ENCODE measurements around the gene C4BPB. TPM values are rescaled to one million over a fixed set of nuclear protein-coding genes. Genes with fewer than 3 reads are reported as not detected.

Gene C4BPB
- total RNA-seq, 4 donors from 2014 or later: 0.90 to 4.9 TPM; not detected in 2

- DNase-seq (ENCODE audit: low spot score in 2 of 2): no peak
- Histone ChIP-seq H3K9me3 (no peaks in the 10 kb centered on the region), H3K27me3 (no peaks in the 10 kb centered on the region), H3K4me1 (no peaks in the 10 kb centered on the region), H3K4me3 (no peak overlapping the region), H3K27ac (no peak overlapping the region), H3K36me3 (no peaks in the 10 kb centered on the region)
- WGBS, 2 donors: 64 to 68% methylated on average over 5 of the region's 5 CpGs
- TF ChIP-seq, protein P1, sequence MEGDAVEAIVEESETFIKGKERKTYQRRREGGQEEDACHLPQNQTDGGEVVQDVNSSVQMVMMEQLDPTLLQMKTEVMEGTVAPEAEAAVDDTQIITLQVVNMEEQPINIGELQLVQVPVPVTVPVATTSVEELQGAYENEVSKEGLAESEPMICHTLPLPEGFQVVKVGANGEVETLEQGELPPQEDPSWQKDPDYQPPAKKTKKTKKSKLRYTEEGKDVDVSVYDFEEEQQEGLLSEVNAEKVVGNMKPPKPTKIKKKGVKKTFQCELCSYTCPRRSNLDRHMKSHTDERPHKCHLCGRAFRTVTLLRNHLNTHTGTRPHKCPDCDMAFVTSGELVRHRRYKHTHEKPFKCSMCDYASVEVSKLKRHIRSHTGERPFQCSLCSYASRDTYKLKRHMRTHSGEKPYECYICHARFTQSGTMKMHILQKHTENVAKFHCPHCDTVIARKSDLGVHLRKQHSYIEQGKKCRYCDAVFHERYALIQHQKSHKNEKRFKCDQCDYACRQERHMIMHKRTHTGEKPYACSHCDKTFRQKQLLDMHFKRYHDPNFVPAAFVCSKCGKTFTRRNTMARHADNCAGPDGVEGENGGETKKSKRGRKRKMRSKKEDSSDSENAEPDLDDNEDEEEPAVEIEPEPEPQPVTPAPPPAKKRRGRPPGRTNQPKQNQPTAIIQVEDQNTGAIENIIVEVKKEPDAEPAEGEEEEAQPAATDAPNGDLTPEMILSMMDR (IDR thresholded peaks at IDR 0.05): no peak
- TF ChIP-seq POLR2A (IDR thresholded peaks at IDR 0.05) (no peak), EP300 (IDR thresholded peaks at IDR 0.05) (no peak)
Observed at GRCh38 chr1:207115269-207115668, 26.6 kb downstream of the C4BPB start.

DNA sequence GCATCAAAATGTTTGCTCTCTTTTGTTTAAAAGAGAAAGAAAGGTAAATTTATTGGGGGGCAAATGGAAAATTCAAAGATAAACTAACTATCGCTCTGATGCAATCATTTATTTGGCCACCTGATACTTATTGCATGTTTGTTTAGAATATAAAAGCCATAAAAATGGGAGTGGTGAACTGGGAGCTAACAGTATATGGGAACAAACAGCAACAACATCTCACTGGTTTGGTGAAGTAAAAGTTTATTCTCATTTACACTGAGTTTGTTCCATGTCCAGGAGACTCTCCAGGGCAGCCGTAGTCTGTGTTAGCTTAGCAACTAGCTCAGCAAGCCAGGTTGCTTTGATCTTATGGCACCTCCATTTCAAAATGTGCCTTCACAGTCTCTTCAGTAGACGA is 35.7 kb downstream of the C4BPB start:
- WGBS, 2 donors: 86% methylated on average over 3 of the region's 3 CpGs
- no peak for TF ChIP-seq EP300 (IDR thresholded peaks at IDR 0.05)
- TF ChIP-seq, protein P1 (IDR thresholded peaks at IDR 0.05): no peak
- no peak for TF ChIP-seq POLR2A (IDR thresholded peaks at IDR 0.05)
- Histone ChIP-seq H3K27ac (no peak overlapping the region), H3K4me3 (no peak overlapping the region), H3K9me3 (peaks cover 0 to 22% (median 5%) of the 10 kb centered on the region in 4 donors), H3K36me3 (peaks cover 0 to 16% (median 0%) of the 10 kb centered on the region in 3 donors), H3K4me1 (no peaks in the 10 kb centered on the region), H3K27me3 (no peaks in the 10 kb centered on the region)
- no peak for DNase-seq (ENCODE audit: low spot score in 2 of 2)

- H3K36me3 ChIP-seq: peaks cover 0 to 35% (median 0%) of the 10 kb centered on the region in 3 donors
- H3K9me3 ChIP-seq: peaks cover 0 to 41% (median 8%) of the 10 kb centered on the region in 4 donors
- H3K4me1 ChIP-seq: no peaks in the 10 kb centered on the region
- TF ChIP-seq EP300 (IDR thresholded peaks at IDR 0.05): no peak
- no peaks in the 10 kb centered on the region for H3K27me3 ChIP-seq
- DNase-seq (ENCODE audit: low spot score in 2 of 2): no peak
- no peak overlapping the region for H3K4me3 ChIP-seq
- no peak overlapping the region for H3K27ac ChIP-seq
Observed at GRCh38 chr1:207128336-207128921, 39.8 kb downstream of the C4BPB start.

DNA sequence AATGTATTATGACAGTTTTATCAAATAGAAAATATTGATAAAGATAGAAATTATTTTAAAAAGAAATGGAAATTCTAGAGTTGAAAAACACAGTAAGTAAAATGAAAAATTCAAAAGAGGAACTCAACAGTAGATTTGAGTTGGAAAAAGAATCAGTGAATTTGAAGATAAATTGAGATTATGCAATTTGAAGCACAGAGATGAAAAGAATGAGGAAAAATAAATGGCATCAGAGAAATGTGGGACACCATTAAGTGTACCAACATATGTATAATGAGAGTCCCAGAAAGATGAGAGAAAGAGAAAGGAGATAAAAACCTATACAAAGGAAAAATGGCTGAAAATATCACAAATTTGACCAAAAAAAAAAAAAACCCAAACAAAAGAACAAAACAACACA is 40.4 kb downstream of the C4BPB start:
- no peak overlapping the region for H3K4me3 ChIP-seq
- no peak for DNase-seq (ENCODE audit: low spot score in 2 of 2)
- TF ChIP-seq, protein P1 (IDR thresholded peaks at IDR 0.05): no peak
- TF ChIP-seq POLR2A (IDR thresholded peaks at IDR 0.05) (no peak), EP300 (IDR thresholded peaks at IDR 0.05) (no peak)
- H3K36me3 ChIP-seq: peaks cover 0 to 35% (median 0%) of the 10 kb centered on the region in 3 donors
- peaks cover 0 to 41% (median 8%) of the 10 kb centered on the region in 4 donors for H3K9me3 ChIP-seq
- H3K27ac ChIP-seq: no peak overlapping the region
- H3K27me3 ChIP-seq: no peaks in the 10 kb centered on the region
- no peaks in the 10 kb centered on the region for H3K4me1 ChIP-seq

- DNase-seq (ENCODE audit: low spot score in 2 of 2): no peak
- Histone ChIP-seq H3K4me3 (no peak overlapping the region), H3K9me3 (peaks cover 0 to 41% (median 8%) of the 10 kb centered on the region in 4 donors), H3K27me3 (no peaks in the 10 kb centered on the region), H3K36me3 (peaks cover 0 to 32% (median 0%) of the 10 kb centered on the region in 3 donors), H3K27ac (no peak overlapping the region), H3K4me1 (no peaks in the 10 kb centered on the region)
- WGBS, 2 donors: 71 to 74% methylated on average over 1 of the region's 1 CpG
- TF ChIP-seq, protein P1 (IDR thresholded peaks at IDR 0.05): no peak
- TF ChIP-seq POLR2A (IDR thresholded peaks at IDR 0.05): no peak
Observed at GRCh38 chr1:207130252-207131036, 41.8 kb downstream of the C4BPB start.

Measured in tibial nerve (tissue), 4 donors.